ENCODE measurements around the gene TSSK1B.
"Not testable (repeated sequence)": the region's sequence is repeated elsewhere in the genome, so short reads cannot be mapped to it uniquely, and the experiment has no call there.

Gene TSSK1B

GRCh38 chr5:113434889-113435288 is at the start of gene TSSK1B:
TSS of gene TSSK1B (minus strand) at chr5:113434989. CDS start at chr5:113434839, 150 bp downstream.
- no peak for DNase-seq

- DNase-seq, result no peak
Measured at GRCh38 chr5:113480243-113480642, 45.5 kb upstream of the TSSK1B start.

- no peak for DNase-seq
Measured at GRCh38 chr5:113478691-113479090, 43.9 kb upstream of the TSSK1B start.

- no peak for DNase-seq
Measured at GRCh38 chr5:113474100-113474728, 39.4 kb upstream of the TSSK1B start.

GRCh38 chr5:113463032-113463431 is 28.2 kb upstream of the TSSK1B start:
- no peak for DNase-seq

GRCh38 chr5:113457106-113457505 is 22.3 kb upstream of the TSSK1B start:
- DNase-seq, result not testable (repeated sequence)

- no peak for DNase-seq
Measured at GRCh38 chr5:113452941-113453340, 18.2 kb upstream of the TSSK1B start.

- DNase-seq, result no peak
Measured at GRCh38 chr5:113451797-113452196, 17.0 kb upstream of the TSSK1B start.

- DNase-seq, result no peak
Measured at GRCh38 chr5:113450929-113451328, 16.1 kb upstream of the TSSK1B start.

GRCh38 chr5:113450462-113450861 is 15.7 kb upstream of the TSSK1B start:
- no peak for DNase-seq

GRCh38 chr5:113448252-113448651 is 13.5 kb upstream of the TSSK1B start:
- DNase-seq, result no peak

- DNase-seq, result no peak
Measured at GRCh38 chr5:113447498-113448050, 12.8 kb upstream of the TSSK1B start.

GRCh38 chr5:113446358-113446927 is 11.7 kb upstream of the TSSK1B start:
- DNase-seq, result no peak

GRCh38 chr5:113437111-113437510 is 2.3 kb upstream of the TSSK1B start:
- no peak for DNase-seq

GRCh38 chr5:113435575-113435974 is 786 bp upstream of the TSSK1B start:
- no peak for DNase-seq

- DNase-seq, result no peak
Measured at GRCh38 chr5:113433862-113434612, 752 bp downstream of the TSSK1B start.

GRCh38 chr5:113433071-113433470 is 1.7 kb downstream of the TSSK1B start:
- no peak for DNase-seq

GRCh38 chr5:113427871-113428574 is 6.8 kb downstream of the TSSK1B start:
- no peak for DNase-seq

GRCh38 chr5:113425909-113426308 is 8.9 kb downstream of the TSSK1B start:
- DNase-seq, result no peak

GRCh38 chr5:113421693-113422092 is 13.1 kb downstream of the TSSK1B start:
- no peak for DNase-seq

GRCh38 chr5:113405530-113405929 is 29.3 kb downstream of the TSSK1B start:
- DNase-seq, result no peak

- no peak for DNase-seq
Measured at GRCh38 chr5:113404269-113404668, 30.5 kb downstream of the TSSK1B start.

- not testable (repeated sequence) for DNase-seq
Measured at GRCh38 chr5:113397986-113398385, 36.8 kb downstream of the TSSK1B start.
